Epithelial cell of prostate (primary cell): Measurements from ENCODE around the gene RNF125.
"Not testable (repeated sequence)": the region's sequence is repeated elsewhere in the genome, so short reads cannot be mapped to it uniquely, and the experiment has no call there.

ENCODE experiments used
- DNase-seq: peaks from one replicate; pipeline ENCODE4 v3.0.0-alpha.2; 2011; ENCODE audit warnings: low read depth, low spot score
- H3K27ac ChIP-seq: fragments of 450-650 bp; 2 replicates; pipeline ENCODE4 v1.5.1; 2017; ENCODE audit warnings: mild to moderate bottlenecking

Gene RNF125

DNA sequence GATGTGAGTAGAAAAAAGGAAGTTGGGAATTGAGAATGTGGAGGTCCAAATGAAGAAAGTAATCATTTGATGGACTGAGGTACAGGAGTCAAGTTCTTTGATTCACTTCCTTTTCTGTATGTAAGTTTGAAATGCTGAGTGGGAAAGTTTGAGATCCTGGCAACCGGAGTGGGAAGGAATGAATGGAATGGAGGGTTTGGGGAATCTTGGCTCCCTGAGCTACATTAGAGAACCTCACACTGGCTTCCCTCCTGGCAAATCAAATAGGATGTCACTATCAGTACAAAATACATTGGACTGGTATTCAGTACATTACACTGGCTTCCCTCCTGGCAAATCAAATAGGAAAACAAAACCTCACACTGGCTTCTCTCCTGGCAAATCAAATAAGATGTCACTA is 63.3 kb downstream of the RNF125 start:
- DNase-seq = no peak
- no peak overlapping the region for H3K27ac ChIP-seq

DNA sequence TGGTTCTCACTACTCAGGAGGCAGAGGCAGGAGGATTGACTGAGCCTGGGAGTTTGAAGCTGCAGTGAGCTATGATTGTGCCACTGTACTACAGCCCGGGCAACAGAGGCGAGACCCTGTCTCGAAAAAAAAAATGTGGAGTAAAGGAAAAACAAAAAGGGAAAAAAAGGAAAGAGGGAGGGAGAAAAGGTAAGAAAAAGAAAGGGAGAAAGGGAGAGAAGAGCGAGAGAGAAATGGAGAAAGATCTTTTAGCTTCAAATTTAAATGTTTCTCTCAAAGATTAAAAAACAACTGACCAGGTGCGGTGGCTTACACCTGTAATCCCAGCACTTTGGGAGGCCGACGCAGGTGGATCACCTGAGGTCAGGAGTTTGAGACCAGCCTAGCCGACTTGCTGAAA is 65.2 kb downstream of the RNF125 start:
- peak overlapping the region; percentile 89 for H3K27ac ChIP-seq
- DNase-seq = no peak

DNA sequence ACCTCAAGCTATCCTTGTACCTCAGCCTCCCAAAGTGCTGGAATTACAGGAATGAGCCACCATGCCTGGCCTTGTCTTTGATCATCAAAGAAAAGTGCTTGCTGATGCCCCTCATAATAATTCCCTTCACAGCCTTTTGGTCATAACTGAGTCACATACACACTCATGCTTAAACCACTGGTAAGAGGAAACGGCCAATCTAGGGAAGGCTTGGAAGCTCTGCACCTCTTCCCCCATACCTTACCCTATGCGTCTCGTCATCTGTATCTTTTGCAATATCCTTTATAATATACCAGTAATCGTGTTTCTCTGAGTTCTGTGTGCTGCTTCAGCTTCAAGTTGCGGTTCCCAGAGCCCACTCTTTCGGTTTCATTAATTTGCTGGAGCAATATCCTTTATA is 68.3 kb downstream of the RNF125 start:
- peak; percentile 83 for DNase-seq

DNA sequence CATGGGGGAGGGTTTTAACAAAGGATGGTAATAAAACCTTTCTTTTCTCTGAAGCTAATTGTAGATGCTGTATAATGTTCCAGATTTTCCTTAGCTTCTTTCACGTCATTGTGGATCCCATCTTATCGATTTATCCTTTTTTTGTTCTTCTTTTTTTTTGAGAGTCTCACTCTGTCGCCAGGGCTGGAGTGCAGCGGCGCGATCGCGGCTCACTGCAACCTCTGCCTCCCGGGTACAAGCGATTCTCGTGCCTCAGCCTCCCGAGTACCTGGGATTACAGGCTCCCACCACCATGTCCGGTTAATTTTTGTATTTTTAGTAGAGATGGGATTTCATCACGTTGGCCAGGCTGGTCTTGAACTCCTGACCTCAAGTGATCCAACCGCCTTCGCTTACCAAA is 72.2 kb downstream of the RNF125 start:
- not testable (repeated sequence) for H3K27ac ChIP-seq, DNase-seq

More for the DNA sequence above, 68.3 kb downstream of the RNF125 start:
- peak overlapping the region; percentile 89 for H3K27ac ChIP-seq

DNA sequence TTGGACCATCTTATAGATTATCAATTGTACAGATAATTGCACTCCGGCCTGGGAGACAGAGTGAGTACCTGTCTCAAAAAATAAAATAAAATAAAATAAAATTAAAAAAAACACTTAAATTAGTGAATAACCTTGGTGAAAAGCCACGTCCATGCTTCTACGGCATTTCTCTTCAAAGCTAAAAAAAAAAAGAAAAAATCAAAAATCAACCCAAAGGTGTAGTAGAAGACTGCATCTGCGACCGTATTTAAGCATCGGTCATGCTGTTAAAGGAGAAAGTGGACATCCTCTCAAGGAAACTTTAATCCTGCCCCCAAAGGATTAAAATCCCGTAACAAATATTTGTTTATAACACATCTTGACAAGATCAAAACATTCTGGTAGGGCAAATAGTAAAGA is 72.7 kb downstream of the RNF125 start:
- DNase-seq = no peak

DNA sequence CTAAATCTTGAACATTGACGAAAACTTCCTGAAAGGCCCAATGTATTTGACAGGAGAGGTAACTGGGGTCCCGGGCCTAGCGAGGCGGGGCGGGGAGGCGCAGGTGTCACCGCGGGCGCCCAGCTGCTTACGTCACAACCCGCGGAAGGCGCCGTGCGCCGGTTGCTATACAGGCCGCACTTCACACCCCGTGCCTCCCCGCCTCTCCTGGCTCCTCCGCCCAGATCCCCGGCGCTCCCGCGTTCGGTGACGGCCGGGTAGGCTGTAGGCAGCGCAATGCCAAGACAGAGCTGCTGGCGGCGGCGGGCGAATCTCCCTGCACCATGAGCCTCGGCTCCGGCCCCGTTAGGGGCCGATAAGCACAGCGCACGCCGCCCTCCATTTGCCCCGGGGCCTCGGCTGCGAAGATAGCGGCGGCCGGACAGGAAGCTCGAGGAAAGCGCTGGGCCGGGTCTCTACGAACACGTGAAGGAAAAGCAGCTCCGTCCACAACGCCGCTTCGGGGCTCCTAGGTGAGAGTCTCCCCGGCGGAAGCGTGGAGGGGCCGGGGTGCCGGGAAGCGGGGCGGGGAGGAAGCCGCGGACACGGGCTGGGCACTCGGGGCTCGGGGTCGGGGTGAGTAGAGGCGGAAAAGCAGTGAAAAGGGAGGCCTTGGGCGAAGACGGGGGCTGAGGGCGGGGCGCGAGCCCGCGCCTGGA is 73.2 kb downstream of the RNF125 start, which contains the start of gene RNF138:
RNF138 (plus strand) TSS at position 151 of the 698 bp plus-strand sequence. CDS start 903 bp downstream, outside the sequence.
- peak within 1 kb of the TSS; percentile 98 for H3K27ac ChIP-seq
- peak; percentile 62 for DNase-seq

More for the DNA sequence above, 72.7 kb downstream of the RNF125 start:
- H3K27ac ChIP-seq = peak overlapping the region; percentile 98

DNA sequence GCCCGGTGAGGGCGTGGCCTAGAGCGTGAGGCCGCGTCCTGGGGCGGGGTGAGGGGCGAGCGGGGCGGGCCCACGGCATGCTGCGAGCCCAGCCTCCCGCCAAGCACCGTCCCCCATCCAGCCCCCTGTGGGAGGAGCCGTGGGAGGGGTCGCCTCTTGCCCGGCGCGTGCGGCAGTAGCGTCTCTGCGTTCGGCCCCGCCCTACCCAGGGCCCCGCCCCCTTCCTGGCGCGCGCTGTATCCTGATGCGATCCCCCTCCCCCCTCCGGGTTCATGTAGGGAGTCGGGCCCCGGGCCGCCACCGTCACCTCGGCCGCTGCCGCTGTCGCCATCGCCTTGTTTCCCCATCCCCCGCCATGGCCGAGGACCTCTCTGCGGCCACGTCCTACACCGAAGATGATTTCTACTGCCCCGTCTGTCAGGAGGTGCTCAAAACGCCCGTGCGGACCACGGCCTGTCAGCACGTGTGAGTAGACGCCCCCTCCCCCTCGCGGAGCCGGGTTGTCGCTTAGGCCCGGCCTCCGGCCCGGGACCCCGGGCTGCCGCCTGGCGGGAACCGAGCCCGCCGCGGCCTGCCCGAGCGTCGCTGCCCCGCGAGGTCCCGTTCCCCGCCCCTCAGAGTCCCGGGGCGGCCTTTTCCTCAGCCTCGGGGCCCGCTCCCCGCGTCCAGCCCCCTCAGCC is 73.9 kb downstream of the RNF125 start:
- peak; percentile 86 for DNase-seq
- H3K27ac ChIP-seq = peak overlapping the region; percentile 98

DNA sequence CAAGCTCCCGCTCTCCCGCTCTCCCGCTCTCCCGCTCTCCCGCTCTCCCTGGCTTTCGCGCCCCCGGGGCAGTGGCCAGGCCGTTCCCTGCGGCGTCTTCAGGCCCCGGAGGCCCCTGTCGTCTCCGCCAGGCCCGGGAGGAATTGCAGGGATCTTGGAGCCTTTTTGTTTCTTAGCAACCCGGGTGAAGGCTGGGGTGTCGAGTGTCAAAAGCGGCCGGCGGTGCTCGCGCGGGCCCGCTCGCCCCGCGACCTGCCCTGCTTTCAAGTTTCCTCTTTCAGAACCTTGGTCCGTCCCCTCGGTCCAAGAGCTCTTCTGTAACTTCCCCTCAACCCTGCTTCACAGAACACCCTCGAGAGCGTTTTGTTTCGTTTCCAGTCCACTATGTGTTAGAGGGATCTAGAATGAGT is 74.5 kb downstream of the RNF125 start:
- peak overlapping the region; percentile 98 for H3K27ac ChIP-seq
- no peak for DNase-seq

DNA sequence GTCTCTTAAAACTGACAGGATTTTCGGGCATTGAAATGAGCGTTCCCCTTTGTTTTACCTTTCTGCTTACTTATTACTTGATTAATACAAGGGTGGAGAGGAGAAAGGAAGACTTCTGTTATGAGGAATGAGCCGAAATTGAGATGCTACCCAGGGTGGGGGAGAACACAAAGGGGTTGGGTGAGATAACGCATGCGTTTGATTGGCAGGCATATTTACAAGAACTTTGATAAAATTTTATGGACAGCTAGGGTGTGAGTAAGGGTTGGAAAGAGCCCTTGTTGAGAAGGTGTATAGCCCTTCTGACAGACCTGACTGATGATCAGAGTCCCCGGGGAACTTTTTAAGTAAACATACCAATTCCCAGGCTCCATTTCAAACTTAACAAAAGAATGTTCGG is 74.9 kb downstream of the RNF125 start:
- DNase-seq = no peak
- H3K27ac ChIP-seq = peak overlapping the region; percentile 98

DNA sequence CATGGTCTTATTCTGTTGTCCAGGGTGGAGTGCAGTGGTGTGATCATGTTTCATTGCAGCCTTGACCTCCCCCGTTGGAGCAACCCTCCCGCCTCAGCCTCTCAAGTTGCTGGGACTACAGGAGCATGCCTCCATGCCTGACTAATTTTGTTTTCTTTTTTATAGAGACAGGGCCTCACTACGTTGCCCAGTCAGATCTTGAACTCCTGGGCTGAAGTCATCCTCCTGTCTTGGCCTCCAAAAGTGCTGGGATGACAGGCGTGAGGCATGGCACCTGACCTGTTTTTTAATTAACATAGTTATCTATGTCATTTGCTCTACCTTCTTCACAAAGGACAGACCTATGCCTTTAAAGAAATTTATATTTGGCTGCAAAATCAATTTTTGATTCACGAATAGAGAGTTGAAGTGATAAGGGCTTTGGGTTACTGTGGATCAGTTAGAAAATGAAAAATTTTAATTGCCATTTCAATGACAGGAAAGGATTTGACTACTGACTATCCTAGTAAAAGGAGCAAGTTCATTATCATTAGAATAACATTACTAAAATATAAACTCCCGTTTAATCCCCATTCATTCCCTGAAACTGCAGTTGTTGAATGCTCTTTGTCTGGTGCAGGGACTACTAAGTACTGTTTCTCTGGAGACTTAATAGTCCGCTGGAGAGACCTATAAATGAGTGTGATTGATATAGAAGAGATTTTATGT is 76.7 kb downstream of the RNF125 start:
- DNase-seq = no peak

DNA sequence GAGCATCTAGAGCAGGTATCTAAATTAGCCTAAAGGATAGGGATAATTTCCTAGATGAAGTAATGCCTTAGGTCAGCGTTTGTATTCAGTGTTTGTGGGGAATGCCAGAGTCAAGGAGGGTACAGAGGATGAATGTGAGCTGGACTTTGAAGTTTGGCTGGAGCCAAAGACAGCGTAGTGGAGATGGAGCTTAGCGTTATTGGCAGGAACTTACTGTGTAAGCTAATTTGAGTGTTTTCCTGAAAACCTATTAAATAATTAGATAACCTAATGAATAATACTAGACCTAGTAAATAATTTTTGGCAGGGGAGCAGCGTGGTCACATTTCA is 77.2 kb downstream of the RNF125 start:
- DNase-seq = no peak
- no peak overlapping the region for H3K27ac ChIP-seq

More for the DNA sequence above, 76.7 kb downstream of the RNF125 start:
- H3K27ac ChIP-seq = no peak overlapping the region

DNA sequence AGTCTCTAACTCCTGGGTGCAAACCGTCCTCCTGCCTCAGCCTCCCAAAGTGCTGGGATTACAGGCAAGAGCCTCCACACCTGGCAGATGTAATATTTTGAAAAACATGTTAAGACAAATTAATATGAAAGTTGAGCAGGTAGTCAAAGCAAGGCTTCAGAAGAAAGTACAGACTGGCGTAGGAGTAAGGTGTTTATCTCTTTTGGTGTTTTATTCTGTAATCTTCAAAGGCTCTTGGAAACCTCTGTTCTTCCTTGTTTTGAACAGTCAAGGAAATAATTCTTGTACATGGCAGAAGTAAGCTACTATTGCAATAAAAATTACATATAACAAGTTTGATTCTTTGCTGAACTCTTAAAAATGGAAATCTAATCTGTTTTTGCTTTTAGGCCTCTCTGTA is 78.3 kb downstream of the RNF125 start:
- DNase-seq = no peak
- H3K27ac ChIP-seq = no peak overlapping the region

DNA sequence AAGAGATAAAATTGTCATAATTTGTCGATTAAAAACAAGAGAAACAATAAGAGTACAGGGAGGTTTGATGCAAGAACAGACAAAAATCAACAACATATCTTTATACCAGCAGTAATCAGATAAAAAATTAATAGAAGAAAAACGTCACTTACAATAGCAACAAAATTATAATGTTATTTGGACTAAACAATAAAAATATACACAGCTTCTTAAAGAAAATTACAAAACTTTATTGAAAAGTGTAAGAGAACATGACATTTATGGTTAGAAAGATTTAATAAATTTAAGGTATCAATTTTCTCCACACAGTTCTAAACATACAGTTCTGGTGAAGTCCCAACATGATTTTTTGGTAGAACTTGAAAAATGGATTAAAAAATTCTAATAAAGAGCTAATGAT is 85.9 kb downstream of the RNF125 start:
- DNase-seq = no peak
- no peak overlapping the region for H3K27ac ChIP-seq

DNA sequence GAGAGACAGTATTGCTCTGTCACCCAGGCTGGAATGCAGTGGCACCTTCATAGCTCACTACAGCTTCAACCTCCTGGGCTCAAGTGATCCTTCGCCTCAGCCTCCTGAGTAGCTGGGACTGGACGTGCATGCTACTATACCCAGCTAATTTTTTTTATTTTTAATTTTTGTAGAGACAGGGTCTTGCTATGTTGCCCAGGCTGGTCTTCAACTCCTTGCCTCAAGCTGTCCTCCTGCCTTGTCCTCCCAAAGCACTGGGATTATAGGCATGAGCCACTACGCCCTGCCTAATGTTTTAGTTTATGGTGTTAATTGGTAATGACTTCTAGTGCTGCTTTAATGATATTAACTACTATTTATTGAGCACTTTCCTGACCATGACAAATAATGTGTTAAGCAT is 91.4 kb downstream of the RNF125 start:
- no peak for DNase-seq
- H3K27ac ChIP-seq = no peak overlapping the region

DNA sequence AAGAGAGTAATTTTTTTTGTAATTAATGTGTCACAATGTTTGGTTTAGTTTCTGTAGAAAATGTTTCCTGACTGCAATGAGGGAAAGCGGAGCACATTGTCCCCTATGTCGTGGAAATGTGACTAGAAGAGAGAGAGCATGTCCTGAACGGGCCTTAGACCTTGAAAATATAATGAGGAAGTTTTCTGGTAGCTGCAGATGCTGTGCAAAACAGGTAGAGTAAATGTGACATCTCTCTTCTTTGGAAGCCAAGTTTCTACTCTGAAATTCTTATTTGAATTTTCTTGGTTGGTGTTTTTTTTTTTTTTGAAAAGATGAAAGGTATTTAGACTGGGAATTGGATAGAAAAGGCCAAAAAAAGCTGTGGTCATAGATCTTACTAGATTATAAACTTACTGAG is 93.1 kb downstream of the RNF125 start:
- DNase-seq = no peak
- H3K27ac ChIP-seq = no peak overlapping the region

DNA sequence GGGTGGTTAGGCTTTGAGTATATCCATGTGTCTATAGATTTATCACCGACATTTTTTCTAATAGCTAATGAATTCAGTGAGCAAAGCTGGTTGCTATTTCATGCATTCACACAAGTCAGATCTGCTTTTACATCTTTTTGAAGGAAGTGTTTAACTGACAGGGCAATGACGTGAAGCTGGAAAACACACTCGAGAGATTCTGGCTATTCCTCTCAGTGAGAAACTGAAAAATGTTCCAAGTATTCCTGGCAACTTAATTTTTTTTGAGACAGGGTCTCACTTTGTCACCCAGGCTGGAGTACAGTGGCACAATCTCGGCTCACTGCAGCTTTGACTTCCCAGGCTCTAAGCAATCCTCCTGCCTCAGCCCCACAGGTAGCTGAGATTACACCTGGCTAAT is 94.2 kb downstream of the RNF125 start:
- no peak for DNase-seq
- H3K27ac ChIP-seq = no peak overlapping the region

DNA sequence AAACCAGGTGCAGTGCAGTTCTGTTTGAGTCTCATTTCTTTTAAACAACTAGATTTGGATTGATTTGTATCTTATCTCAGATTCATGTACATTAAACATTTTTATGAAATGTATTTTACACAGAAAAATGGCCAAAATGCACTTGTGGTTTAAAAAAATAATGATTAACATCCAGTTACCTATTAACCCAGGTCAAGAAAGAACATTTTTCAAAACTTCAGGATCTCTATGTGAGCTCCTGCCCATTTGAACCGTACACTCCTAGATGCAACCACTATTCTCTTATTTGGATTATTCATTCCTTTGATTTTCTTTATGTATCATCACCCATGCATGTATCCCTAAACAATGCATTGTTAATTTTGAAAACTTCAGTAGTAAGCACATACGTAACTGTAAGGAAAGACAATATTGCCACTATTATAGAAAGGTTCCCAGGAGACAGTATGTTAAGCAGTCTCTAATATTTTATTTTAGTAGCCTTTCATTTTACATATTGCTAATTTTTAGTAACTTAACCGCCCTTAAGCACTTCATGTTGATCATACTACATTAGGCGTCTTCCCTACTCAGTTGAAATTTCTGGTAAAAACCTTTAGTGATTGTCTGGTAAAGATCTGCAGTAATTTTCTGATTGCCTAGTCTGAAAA is 95.8 kb downstream of the RNF125 start:
- DNase-seq = no peak
- no peak overlapping the region for H3K27ac ChIP-seq

DNA sequence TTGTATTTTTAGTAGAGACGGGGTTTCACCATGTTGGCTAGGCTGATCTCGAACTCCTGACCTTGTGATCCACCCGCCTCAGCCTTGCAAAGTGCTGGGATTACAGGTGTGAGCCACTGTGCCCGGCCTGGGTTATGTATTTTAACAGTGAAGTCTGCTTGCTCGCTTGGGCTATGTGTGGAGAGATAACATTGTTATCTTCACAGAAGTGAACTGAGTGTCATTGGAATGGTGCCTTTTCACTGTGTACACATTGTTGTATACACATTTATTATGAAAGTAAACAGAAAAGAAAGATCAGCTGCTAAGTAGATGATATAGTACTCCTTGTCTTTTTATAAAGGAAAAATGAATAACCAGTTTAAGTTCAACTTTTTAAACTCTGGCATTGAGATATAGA is 103.4 kb downstream of the RNF125 start:
- no peak overlapping the region for H3K27ac ChIP-seq
- DNase-seq = no peak
